Activated CD8-positive, alpha-beta memory T cell treated with anti-CD3 and anti-CD28 coated beads for 1 hour (primary cell): Measurements from ENCODE around the gene CCR4.
"Not testable (repeated sequence)": the region's sequence is repeated elsewhere in the genome, so short reads cannot be mapped to it uniquely, and the experiment has no call there.

ENCODE experiments used
- DNase-seq, 2 donors: peaks; one replicate each; pipeline ENCODE4 v3.0.0-alpha.2; 2020; ENCODE audit warnings: low read depth in 1 of 2; ENCODE audit errors: extremely low read depth in 1 of 2

The CCR4 gene

GRCh38 chr3:32950516-32950915, 928 bp upstream of the CCR4 start:
- DNase-seq: no peak

GRCh38 chr3:32952369-32953077, 1.1 kb downstream of the CCR4 start:
- no peak for DNase-seq

GRCh38 chr3:32954506-32954905, 3.1 kb downstream of the CCR4 start:
- no peak for DNase-seq

GRCh38 chr3:32956750-32957570, 5.5 kb downstream of the CCR4 start:
- DNase-seq: no peak

- no peak for DNase-seq
These were observed 7.1 kb downstream of the CCR4 start for GRCh38 chr3:32958509-32958908.

GRCh38 chr3:32959371-32959770, 7.9 kb downstream of the CCR4 start:
- no peak for DNase-seq

GRCh38 chr3:32960404-32961170, 9.1 kb downstream of the CCR4 start:
- no peak for DNase-seq

GRCh38 chr3:32961189-32961715, 9.8 kb downstream of the CCR4 start:
- no peak for DNase-seq

- DNase-seq: no peak
These were observed 12.4 kb downstream of the CCR4 start for GRCh38 chr3:32963871-32964270.

- DNase-seq: not testable (repeated sequence)
These were observed 13.3 kb downstream of the CCR4 start for GRCh38 chr3:32964781-32965180.

- not testable (repeated sequence) for DNase-seq
These were observed 14.3 kb downstream of the CCR4 start for GRCh38 chr3:32965617-32966213.

- not testable (repeated sequence) for DNase-seq
These were observed 15.2 kb downstream of the CCR4 start for GRCh38 chr3:32966627-32967026.

GRCh38 chr3:32968166-32968919, 16.9 kb downstream of the CCR4 start:
- DNase-seq: no peak

GRCh38 chr3:32968920-32969389, 17.5 kb downstream of the CCR4 start:
- DNase-seq: no peak

- DNase-seq: no peak
These were observed 18.2 kb downstream of the CCR4 start for GRCh38 chr3:32969656-32970055.

GRCh38 chr3:32971291-32971690, 19.8 kb downstream of the CCR4 start:
- DNase-seq: not testable (repeated sequence)

GRCh38 chr3:32972482-32973146, 21.2 kb downstream of the CCR4 start:
- no peak for DNase-seq

GRCh38 chr3:32973982-32974381, 22.5 kb downstream of the CCR4 start:
- no peak for DNase-seq

- DNase-seq: no peak
These were observed 24.6 kb downstream of the CCR4 start for GRCh38 chr3:32975891-32976595.
